Thyroid gland (tissue), 4 donors: ENCODE measurements around the gene OR51D1.

Experiments
- POLR2A ChIP-seq, 2 donors: fragments of 450-650 bp; IDR thresholded peaks; one replicate each; pipeline ENCODE4 v1.6.1; 2017; ENCODE audit warnings: antibody characterized with exemption in 2 of 2, mild to moderate bottlenecking in 2 of 2, moderate library complexity in 1 of 2
- TF ChIP-seq, protein P1 (sequence below), 6 experiments: fragments of 200-600 bp in 3 of 6; fragments of 450-650 bp in 3 of 6; sonication (generic) in 3 of 6; IDR thresholded peaks; one replicate each; pipeline ENCODE4 v1.5.1; 2016 to 2019; ENCODE audit warnings: antibody characterized with exemption in 6 of 6, mild to moderate bottlenecking in 2 of 6, inconsistent platforms in 1 of 6, moderate library complexity in 1 of 6

DNA sequence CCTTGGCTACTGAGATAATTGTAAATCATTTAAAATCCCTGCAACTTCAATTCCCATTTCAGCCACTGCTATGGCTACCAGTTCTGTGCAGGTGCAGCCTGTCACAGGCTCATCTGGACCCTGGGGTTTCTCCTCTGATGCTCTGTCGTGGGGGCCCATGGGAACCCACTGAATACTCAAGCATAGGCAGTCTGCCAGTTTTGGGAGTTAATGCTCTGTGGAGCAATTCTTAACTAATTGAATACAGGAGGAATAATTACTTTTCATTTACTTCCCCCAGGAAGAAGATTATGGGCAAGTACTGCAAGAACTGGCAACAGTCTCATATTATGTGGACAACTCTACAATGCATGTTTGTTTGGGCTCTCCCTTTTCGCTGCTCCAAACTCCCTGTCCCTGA is 34.5 kb downstream of the OR51D1 start:
- TF ChIP-seq POLR2A (IDR thresholded peaks at IDR 0.05), result no peak
- TF ChIP-seq, protein P1, sequence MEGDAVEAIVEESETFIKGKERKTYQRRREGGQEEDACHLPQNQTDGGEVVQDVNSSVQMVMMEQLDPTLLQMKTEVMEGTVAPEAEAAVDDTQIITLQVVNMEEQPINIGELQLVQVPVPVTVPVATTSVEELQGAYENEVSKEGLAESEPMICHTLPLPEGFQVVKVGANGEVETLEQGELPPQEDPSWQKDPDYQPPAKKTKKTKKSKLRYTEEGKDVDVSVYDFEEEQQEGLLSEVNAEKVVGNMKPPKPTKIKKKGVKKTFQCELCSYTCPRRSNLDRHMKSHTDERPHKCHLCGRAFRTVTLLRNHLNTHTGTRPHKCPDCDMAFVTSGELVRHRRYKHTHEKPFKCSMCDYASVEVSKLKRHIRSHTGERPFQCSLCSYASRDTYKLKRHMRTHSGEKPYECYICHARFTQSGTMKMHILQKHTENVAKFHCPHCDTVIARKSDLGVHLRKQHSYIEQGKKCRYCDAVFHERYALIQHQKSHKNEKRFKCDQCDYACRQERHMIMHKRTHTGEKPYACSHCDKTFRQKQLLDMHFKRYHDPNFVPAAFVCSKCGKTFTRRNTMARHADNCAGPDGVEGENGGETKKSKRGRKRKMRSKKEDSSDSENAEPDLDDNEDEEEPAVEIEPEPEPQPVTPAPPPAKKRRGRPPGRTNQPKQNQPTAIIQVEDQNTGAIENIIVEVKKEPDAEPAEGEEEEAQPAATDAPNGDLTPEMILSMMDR (IDR thresholded peaks at IDR 0.05), result no peak
